Dedifferentiated amniotic fluid mesenchymal stem cell (primary cell): Measurements from ENCODE around the gene GYG1.
A peak's percentile ranks its signal among the peaks of the same experiment; 100 is the strongest.

ENCODE experiments used
- DNase-seq: peaks from one replicate; pipeline ENCODE4 v3.0.0-alpha.2; 2016; ENCODE audit errors: extremely low spot score

The GYG1 gene

GRCh38 chr3:148991219-148992026 is at the start of gene GYG1:
Gene GYG1, plus strand, starts transcription at chr3:148991540. Its CDS starts 101 bp downstream, at chr3:148991641.
- DNase-seq: peak; percentile 47

GRCh38 chr3:148943506-148944205 is 47.7 kb upstream of the GYG1 start:
- DNase-seq: peak; percentile 95

GRCh38 chr3:148945116-148945515 is 46.2 kb upstream of the GYG1 start:
- no peak for DNase-seq

- no peak for DNase-seq
Observed at GRCh38 chr3:148948913-148949657, 42.3 kb upstream of the GYG1 start.

- DNase-seq: no peak
Observed at GRCh38 chr3:148950806-148951205, 40.5 kb upstream of the GYG1 start.

- no peak for DNase-seq
Observed at GRCh38 chr3:148951599-148952361, 39.6 kb upstream of the GYG1 start.

GRCh38 chr3:148953094-148953493 is 38.2 kb upstream of the GYG1 start:
- no peak for DNase-seq

- no peak for DNase-seq
Observed at GRCh38 chr3:148954981-148955380, 36.4 kb upstream of the GYG1 start.

- peak; percentile 93 for DNase-seq
Observed at GRCh38 chr3:148955544-148956346, 35.6 kb upstream of the GYG1 start.

GRCh38 chr3:148957586-148957985 is 33.8 kb upstream of the GYG1 start:
- DNase-seq: no peak

GRCh38 chr3:148958696-148959095 is 32.6 kb upstream of the GYG1 start:
- DNase-seq: no peak

- DNase-seq: peak; percentile 26
Observed at GRCh38 chr3:148962513-148962912, 28.8 kb upstream of the GYG1 start.

GRCh38 chr3:148964809-148965208 is 26.5 kb upstream of the GYG1 start:
- DNase-seq: no peak

- no peak for DNase-seq
Observed at GRCh38 chr3:148968321-148968720, 23.0 kb upstream of the GYG1 start.

- no peak for DNase-seq
Observed at GRCh38 chr3:148970271-148970670, 21.1 kb upstream of the GYG1 start.

- DNase-seq: peak; percentile 37
Observed at GRCh38 chr3:148971401-148972163, 19.8 kb upstream of the GYG1 start.

GRCh38 chr3:148974726-148975125 is 16.6 kb upstream of the GYG1 start:
- DNase-seq: no peak

- DNase-seq: no peak
Observed at GRCh38 chr3:148975248-148975647, 16.1 kb upstream of the GYG1 start.

GRCh38 chr3:148975696-148976095 is 15.6 kb upstream of the GYG1 start:
- no peak for DNase-seq

GRCh38 chr3:148981273-148981672 is 10.1 kb upstream of the GYG1 start:
- no peak for DNase-seq
